ENCODE results near the gene PTTG1IP.

The PTTG1IP gene

DNA sequence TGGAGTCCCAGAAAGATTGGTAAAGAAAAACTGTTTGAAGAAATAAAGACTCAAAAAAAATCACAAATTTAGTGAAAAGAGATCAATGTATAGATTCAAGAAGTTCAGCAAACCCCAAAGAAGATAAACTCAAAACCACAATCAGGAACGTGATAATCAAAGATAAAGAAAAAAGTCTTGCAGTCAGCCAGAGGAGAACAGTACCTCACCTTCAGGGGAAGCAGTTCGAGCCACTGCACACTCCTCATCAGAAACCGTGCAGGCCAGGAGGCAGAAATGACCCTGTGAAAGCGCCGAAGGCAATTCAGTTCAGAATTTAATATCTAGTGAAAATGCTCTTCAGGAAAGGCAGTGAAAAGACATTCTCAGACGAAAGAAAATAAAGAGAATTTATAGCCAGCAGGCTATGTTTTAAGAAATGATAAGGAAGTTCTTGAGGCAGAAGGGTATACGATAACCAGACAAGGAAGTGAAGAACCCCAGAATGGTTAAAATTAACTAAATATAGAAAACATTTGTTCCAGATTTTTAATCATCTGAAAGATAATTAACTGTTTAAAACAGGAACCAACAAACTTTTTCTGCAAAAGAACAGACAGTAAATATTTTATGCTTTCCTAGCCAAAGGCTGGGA is 42.1 kb downstream of the PTTG1IP start:
- peaks cover 3 to 25% (median 10%) of the 10 kb centered on the region in 4 experiments for H3K4me1 ChIP-seq (ENCODE audit: control extremely low read depth in 1 of 4, control insufficient read depth in 4 of 4, insufficient read depth in 4 of 4, low read length in 3 of 4)
- 0% methylated on average over 5 of the region's 7 CpGs for WGBS (ENCODE audit: insufficient coverage)
- no peaks in the 10 kb centered on the region for H3K27me3 ChIP-seq (replicated peaks in 2 of 5; ENCODE audit: control insufficient read depth in 4 of 5, insufficient read depth in 5 of 5, low read length in 4 of 5)
- CTCF ChIA-PET = no interaction called here
- H3K4me3 ChIP-seq (ENCODE audit: control insufficient read depth in 1 of 7, extremely low read depth in 1 of 7, insufficient read depth in 4 of 7, low read depth in 2 of 7, low read length in 6 of 7) = peak overlapping the region in 1 of 7 experiments; percentile 4
- H3K9me3 ChIP-seq (ENCODE audit: control extremely low read depth in 1 of 5, control insufficient read depth in 4 of 5, insufficient read depth in 2 of 5, low read depth in 1 of 5, low read length in 4 of 5) = peaks cover 0 to 26% (median 9%) of the 10 kb centered on the region in 5 experiments
- peak; percentile 26 to 78 (median 67) for DNase-seq
- peak overlapping the region in 1 of 2 experiments; percentile 49 for H3K27ac ChIP-seq (ENCODE audit: insufficient read depth in 1 of 2, low read depth in 1 of 2, low read length in 2 of 2, poor library complexity in 1 of 2, severe bottlenecking in 2 of 2)
- POLR2A ChIA-PET = no interaction called here
- no peaks in the 10 kb centered on the region for H3K36me3 ChIP-seq (ENCODE audit: control insufficient read depth in 4 of 4, insufficient read depth in 4 of 4, low read length in 3 of 4)

DNA sequence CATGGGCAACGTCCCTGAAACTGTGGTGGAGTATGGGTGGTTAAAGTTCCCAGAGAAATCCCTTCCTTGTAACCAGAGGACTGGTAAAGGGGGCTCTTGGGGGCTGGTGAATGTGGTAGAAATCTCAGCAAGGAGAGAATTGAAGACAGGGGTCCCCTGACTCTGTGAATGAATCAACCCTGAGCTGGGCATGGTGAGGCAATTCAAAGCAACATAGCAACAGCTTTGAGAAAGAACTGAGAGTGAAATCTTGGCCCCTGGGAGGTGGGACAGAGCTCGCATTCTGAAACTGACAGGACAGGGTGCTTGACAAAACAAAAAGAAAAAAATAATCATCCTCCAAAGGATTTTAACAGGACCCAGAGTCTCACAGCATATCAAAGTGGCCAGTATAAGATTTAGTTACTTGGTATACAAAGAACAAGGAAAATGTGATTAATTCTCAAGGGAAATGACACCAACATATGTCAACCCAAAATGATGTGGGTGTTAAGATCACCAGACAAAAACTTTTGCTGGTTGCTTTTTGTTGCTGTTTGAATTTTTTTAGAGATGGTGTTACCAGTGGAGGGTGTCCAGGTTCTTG is 43.9 kb downstream of the PTTG1IP start:
- Histone ChIP-seq H3K27me3 (replicated peaks in 2 of 5; ENCODE audit: control insufficient read depth in 4 of 5, insufficient read depth in 5 of 5, low read length in 4 of 5) (no peaks in the 10 kb centered on the region), H3K27ac (ENCODE audit: insufficient read depth in 1 of 2, low read depth in 1 of 2, low read length in 2 of 2, poor library complexity in 1 of 2, severe bottlenecking in 2 of 2) (no peak overlapping the region), H3K9me3 (ENCODE audit: control extremely low read depth in 1 of 5, control insufficient read depth in 4 of 5, insufficient read depth in 2 of 5, low read depth in 1 of 5, low read length in 4 of 5) (peaks cover 0 to 28% (median 9%) of the 10 kb centered on the region in 5 experiments), H3K4me3 (ENCODE audit: control insufficient read depth in 1 of 7, extremely low read depth in 1 of 7, insufficient read depth in 4 of 7, low read depth in 2 of 7, low read length in 6 of 7) (no peak overlapping the region), H3K4me1 (ENCODE audit: control extremely low read depth in 1 of 4, control insufficient read depth in 4 of 4, insufficient read depth in 4 of 4, low read length in 3 of 4) (peaks cover 3 to 25% (median 10%) of the 10 kb centered on the region in 4 experiments), H3K36me3 (ENCODE audit: control insufficient read depth in 4 of 4, insufficient read depth in 4 of 4, low read length in 3 of 4) (no peaks in the 10 kb centered on the region)
- CTCF ChIA-PET = no interaction called here
- POLR2A ChIA-PET = no interaction called here
- no peak for DNase-seq
- WGBS (ENCODE audit: insufficient coverage) = no CpG with 5 or more reads among the region's 2 CpGs

DNA sequence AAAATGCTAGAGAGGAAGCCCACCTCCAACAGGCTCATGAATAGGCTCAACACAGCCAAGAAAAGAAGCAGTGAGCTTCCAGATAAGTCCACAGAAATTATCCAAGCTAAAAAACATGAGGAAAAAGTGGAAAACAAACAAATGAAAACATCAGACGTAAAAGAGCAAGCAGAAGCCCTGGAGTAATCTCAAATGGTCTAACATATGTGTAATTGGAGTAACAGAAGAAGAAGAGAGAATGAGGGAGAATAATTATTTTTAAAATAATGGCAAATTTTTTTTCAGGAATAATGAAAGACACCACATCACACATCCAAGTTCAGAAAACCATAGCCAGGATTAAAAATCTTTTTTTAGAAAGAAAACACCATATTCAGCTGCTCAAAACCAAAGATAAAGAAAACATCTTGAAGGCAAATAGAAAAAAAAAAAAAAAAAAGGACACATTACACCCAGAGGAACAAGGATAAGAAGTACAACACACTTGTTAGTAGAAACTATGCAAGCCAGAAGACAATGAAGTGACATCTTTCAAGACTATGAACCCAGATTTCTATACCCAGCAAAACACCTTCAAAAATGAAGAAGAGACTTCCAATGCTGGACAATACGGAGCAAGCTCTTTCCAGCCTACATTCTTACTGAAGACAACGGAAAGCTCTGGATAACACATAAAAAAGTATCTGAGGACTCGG is 45.0 kb downstream of the PTTG1IP start:
- H3K4me1 ChIP-seq (ENCODE audit: control extremely low read depth in 1 of 4, control insufficient read depth in 4 of 4, insufficient read depth in 4 of 4, low read length in 3 of 4) = peaks cover 3 to 25% (median 10%) of the 10 kb centered on the region in 4 experiments
- peaks cover 0 to 31% (median 11%) of the 10 kb centered on the region in 5 experiments for H3K9me3 ChIP-seq (ENCODE audit: control extremely low read depth in 1 of 5, control insufficient read depth in 4 of 5, insufficient read depth in 2 of 5, low read depth in 1 of 5, low read length in 4 of 5)
- H3K36me3 ChIP-seq (ENCODE audit: control insufficient read depth in 4 of 4, insufficient read depth in 4 of 4, low read length in 3 of 4) = no peaks in the 10 kb centered on the region
- WGBS (ENCODE audit: insufficient coverage) = 97% methylated on average over 3 of the region's 4 CpGs
- DNase-seq = peak in 2 of 3 donors; percentile 28 to 42
- CTCF ChIA-PET = interaction anchor here (0.6 kb wide), 1 partner anchor 15 kb away, joined by 3 read pairs; no protein-coding TSS in a partner anchor
- POLR2A ChIA-PET = no interaction called here
- no peak overlapping the region for H3K27ac ChIP-seq (ENCODE audit: insufficient read depth in 1 of 2, low read depth in 1 of 2, low read length in 2 of 2, poor library complexity in 1 of 2, severe bottlenecking in 2 of 2)
- H3K27me3 ChIP-seq (replicated peaks in 2 of 5; ENCODE audit: control insufficient read depth in 4 of 5, insufficient read depth in 5 of 5, low read length in 4 of 5) = no peaks in the 10 kb centered on the region
- no peak overlapping the region for H3K4me3 ChIP-seq (ENCODE audit: control insufficient read depth in 1 of 7, extremely low read depth in 1 of 7, insufficient read depth in 4 of 7, low read depth in 2 of 7, low read length in 6 of 7)

GRCh38 chr21:44823179-44823660 is 50.3 kb downstream of the PTTG1IP start:
- Histone ChIP-seq H3K4me1 (ENCODE audit: control extremely low read depth in 1 of 4, control insufficient read depth in 4 of 4, insufficient read depth in 4 of 4, low read length in 3 of 4) (peaks cover 0 to 8% (median 5%) of the 10 kb centered on the region in 4 experiments), H3K36me3 (ENCODE audit: control insufficient read depth in 4 of 4, insufficient read depth in 4 of 4, low read length in 3 of 4) (no peaks in the 10 kb centered on the region), H3K27ac (ENCODE audit: insufficient read depth in 1 of 2, low read depth in 1 of 2, low read length in 2 of 2, poor library complexity in 1 of 2, severe bottlenecking in 2 of 2) (no peak overlapping the region), H3K9me3 (ENCODE audit: control extremely low read depth in 1 of 5, control insufficient read depth in 4 of 5, insufficient read depth in 2 of 5, low read depth in 1 of 5, low read length in 4 of 5) (peaks cover 3 to 46% (median 32%) of the 10 kb centered on the region in 5 experiments), H3K4me3 (ENCODE audit: control insufficient read depth in 1 of 7, extremely low read depth in 1 of 7, insufficient read depth in 4 of 7, low read depth in 2 of 7, low read length in 6 of 7) (no peak overlapping the region), H3K27me3 (replicated peaks in 2 of 5; ENCODE audit: control insufficient read depth in 4 of 5, insufficient read depth in 5 of 5, low read length in 4 of 5) (no peaks in the 10 kb centered on the region)
- 93% methylated on average over 1 of the region's 1 CpG for WGBS (ENCODE audit: insufficient coverage)
- ChIA-PET POLR2A (interaction anchor here (0.8 kb wide), 1 partner anchor 14 kb away, joined by 4 read pairs; no protein-coding TSS in a partner anchor), CTCF (interaction anchor here (0.7 to 1.6 kb wide), 5 partner anchors 11 to 111 kb away, joined by 3 to 4 read pairs (median 3); no protein-coding TSS in a partner anchor)
- DNase-seq = no peak

- Histone ChIP-seq H3K36me3 (ENCODE audit: control insufficient read depth in 4 of 4, insufficient read depth in 4 of 4, low read length in 3 of 4) (no peaks in the 10 kb centered on the region), H3K4me1 (ENCODE audit: control extremely low read depth in 1 of 4, control insufficient read depth in 4 of 4, insufficient read depth in 4 of 4, low read length in 3 of 4) (peaks cover 0 to 8% (median 5%) of the 10 kb centered on the region in 4 experiments), H3K27me3 (replicated peaks in 2 of 5; ENCODE audit: control insufficient read depth in 4 of 5, insufficient read depth in 5 of 5, low read length in 4 of 5) (no peaks in the 10 kb centered on the region), H3K4me3 (ENCODE audit: control insufficient read depth in 1 of 7, extremely low read depth in 1 of 7, insufficient read depth in 4 of 7, low read depth in 2 of 7, low read length in 6 of 7) (no peak overlapping the region), H3K27ac (ENCODE audit: insufficient read depth in 1 of 2, low read depth in 1 of 2, low read length in 2 of 2, poor library complexity in 1 of 2, severe bottlenecking in 2 of 2) (no peak overlapping the region), H3K9me3 (ENCODE audit: control extremely low read depth in 1 of 5, control insufficient read depth in 4 of 5, insufficient read depth in 2 of 5, low read depth in 1 of 5, low read length in 4 of 5) (peaks cover 3 to 41% (median 28%) of the 10 kb centered on the region in 5 experiments)
- WGBS (ENCODE audit: insufficient coverage) = no CpG with 5 or more reads among the region's 5 CpGs
- POLR2A ChIA-PET = interaction anchor here (0.8 to 1.2 kb wide), 2 partner anchors 14 to 53 kb away, joined by 4 read pairs; no protein-coding TSS in a partner anchor
- CTCF ChIA-PET = interaction anchor here (0.7 to 1.6 kb wide), 7 partner anchors 10 to 112 kb away, joined by 3 to 4 read pairs (median 3); no protein-coding TSS in a partner anchor
- DNase-seq = peak in 2 of 3 donors; percentile 59 to 64
Measured at GRCh38 chr21:44822484-44823178, 50.9 kb downstream of the PTTG1IP start.

DNA sequence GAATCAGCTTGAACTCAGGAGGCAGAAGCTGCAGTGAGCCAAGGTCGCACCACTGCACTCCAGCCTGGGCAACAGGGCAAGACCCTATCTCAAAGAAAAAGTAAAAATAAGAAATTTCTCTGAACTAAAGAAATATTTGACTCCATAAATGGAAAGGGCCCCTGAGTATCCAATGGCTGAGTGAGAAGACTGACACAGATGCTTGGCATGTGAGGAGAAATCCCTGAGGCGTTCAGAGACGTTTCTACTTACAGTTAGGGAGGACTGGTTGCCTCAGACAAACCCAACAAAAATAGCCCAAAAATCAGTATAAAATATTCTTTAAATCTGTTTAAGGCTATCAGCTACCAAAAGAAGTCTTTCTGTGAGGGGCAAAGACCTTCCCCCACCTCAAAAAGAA is 52.6 kb downstream of the PTTG1IP start:
- no peaks in the 10 kb centered on the region for H3K36me3 ChIP-seq (ENCODE audit: control insufficient read depth in 4 of 4, insufficient read depth in 4 of 4, low read length in 3 of 4)
- no CpG with 5 or more reads among the region's 3 CpGs for WGBS (ENCODE audit: insufficient coverage)
- no peak overlapping the region for H3K4me3 ChIP-seq (ENCODE audit: control insufficient read depth in 1 of 7, extremely low read depth in 1 of 7, insufficient read depth in 4 of 7, low read depth in 2 of 7, low read length in 6 of 7)
- DNase-seq = no peak
- H3K27me3 ChIP-seq (replicated peaks in 2 of 5; ENCODE audit: control insufficient read depth in 4 of 5, insufficient read depth in 5 of 5, low read length in 4 of 5) = no peaks in the 10 kb centered on the region
- peaks cover 3 to 32% (median 20%) of the 10 kb centered on the region in 5 experiments for H3K9me3 ChIP-seq (ENCODE audit: control extremely low read depth in 1 of 5, control insufficient read depth in 4 of 5, insufficient read depth in 2 of 5, low read depth in 1 of 5, low read length in 4 of 5)
- H3K4me1 ChIP-seq (ENCODE audit: control extremely low read depth in 1 of 4, control insufficient read depth in 4 of 4, insufficient read depth in 4 of 4, low read length in 3 of 4) = peaks cover 0 to 20% (median 15%) of the 10 kb centered on the region in 4 experiments
- ChIA-PET POLR2A (interaction anchor here (0.6 to 0.8 kb wide), 2 partner anchors 34 to 119 kb away, joined by 3 read pairs; no protein-coding TSS in a partner anchor), CTCF (interaction anchor here (0.6 to 1.5 kb wide), 2 partner anchors 14 to 21 kb away, joined by 3 read pairs; no protein-coding TSS in a partner anchor)
- no peak overlapping the region for H3K27ac ChIP-seq (ENCODE audit: insufficient read depth in 1 of 2, low read depth in 1 of 2, low read length in 2 of 2, poor library complexity in 1 of 2, severe bottlenecking in 2 of 2)
